NCI-H2107 treated with DMSO at 0.1 percent for 48 hours (cell line): ENCODE measurements around the gene RCSD1.

Source experiments
- DNase-seq: peaks from one replicate; lab custom pipeline; 2025; ENCODE audit not compliant: unreplicated experiment; lab: John Stamatoyannopoulos, UW

Gene RCSD1

DNA sequence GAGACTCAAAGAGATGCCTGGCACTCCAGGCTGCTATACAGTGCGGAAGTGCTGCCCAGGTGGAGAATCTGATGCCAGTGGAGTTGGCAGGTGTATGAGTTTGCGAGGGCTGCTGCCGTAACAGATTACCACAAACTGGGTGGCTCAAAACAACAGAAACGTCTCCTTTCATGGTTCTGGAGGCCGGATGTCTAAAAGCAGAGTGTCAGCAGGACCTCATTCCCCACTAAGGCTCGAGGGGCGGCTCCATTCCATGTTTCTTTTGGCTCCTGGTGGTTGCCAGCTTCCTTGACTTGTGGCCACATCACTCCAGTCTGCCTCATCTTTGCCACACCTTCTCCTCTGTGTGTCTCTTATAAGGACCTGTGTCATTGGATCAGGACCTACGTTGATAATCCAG, 10.0 kb downstream of the RCSD1 start:
- DNase-seq: no peak

- DNase-seq: no peak
These were observed 11.9 kb downstream of the RCSD1 start for GRCh38 chr1:167641786-167642500.

- no peak for DNase-seq
These were observed 12.4 kb downstream of the RCSD1 start for GRCh38 chr1:167642501-167642826.

DNA sequence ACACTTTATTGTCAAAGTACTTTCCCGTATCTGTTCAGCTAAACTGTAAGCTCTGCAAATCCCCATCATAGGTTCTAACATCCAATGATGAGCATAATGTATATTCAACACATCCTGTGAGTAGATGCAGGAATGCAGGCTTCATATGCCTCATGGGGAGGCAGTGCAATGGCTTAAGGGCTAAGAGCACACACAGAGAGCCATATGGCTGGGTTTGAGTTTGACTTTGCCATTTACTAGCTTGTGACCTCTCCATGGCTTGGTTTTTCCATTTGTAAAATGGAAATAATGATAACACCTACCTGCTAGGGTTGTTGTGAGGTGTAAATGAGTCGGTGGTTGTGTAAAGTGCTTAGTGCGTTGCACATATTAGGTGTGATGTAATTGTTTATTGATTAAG, 13.4 kb downstream of the RCSD1 start:
- DNase-seq: no peak

DNA sequence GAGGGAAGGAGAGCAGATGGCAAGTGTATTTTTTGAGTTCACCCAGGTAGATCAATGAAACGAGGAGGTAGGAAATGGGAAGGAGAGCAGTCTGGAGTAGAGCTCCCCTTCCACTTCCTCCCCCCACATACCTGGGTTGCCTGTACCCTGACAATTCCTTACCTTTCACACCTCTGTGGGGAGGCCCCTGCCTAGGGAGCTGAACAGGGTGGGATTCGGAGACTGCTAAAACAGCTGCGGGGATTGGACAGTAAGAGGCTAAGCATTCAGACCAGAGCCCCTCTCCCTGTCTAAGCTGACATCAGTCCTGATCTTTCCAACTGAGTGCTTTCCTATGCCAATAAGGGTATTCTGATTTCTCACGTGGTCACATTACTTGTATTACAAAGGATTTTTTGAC, 14.5 kb downstream of the RCSD1 start:
- DNase-seq: no peak

- no peak for DNase-seq
These were observed 15.1 kb downstream of the RCSD1 start for GRCh38 chr1:167645140-167645541.

DNA sequence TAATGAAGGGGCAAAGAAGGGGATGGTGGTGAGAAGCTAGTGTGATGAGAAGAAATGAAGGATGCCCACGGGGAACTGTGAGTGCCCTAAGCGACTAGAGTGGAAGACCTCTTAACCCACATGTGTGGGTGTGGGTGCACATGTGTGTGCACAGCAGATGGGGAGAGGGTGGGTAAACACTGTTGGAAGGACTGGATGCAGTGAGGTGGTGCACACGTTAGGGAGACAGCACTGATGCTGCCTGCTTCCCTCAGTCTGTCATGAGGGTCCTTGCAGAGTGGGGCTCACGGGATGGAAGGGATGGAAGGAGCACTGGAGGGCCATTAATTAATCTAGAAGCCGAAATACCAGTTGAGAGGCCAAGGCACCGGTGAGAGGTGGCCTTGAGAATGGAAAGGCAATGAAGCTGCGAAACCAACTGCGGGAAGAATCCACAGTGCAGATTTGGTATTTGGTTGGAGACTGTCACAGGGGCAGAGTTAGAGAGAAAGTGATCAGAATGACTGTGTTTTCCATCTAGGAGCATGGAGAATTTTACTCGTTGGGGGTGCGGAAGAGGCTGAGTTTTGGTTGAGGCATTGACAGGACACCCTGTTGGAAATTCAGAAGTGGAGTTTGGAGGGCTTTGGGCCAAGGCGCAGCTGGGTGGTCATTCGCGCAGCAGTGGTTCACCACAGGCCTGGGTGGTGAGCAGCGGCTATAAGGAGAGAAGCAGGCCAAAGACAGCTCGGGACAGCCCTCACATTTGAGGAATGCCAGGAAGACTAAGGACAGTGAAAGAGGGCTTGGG, 15.8 kb downstream of the RCSD1 start:
- no peak for DNase-seq

GRCh38 chr1:167648252-167648849, 18.3 kb downstream of the RCSD1 start:
- DNase-seq: no peak

DNA sequence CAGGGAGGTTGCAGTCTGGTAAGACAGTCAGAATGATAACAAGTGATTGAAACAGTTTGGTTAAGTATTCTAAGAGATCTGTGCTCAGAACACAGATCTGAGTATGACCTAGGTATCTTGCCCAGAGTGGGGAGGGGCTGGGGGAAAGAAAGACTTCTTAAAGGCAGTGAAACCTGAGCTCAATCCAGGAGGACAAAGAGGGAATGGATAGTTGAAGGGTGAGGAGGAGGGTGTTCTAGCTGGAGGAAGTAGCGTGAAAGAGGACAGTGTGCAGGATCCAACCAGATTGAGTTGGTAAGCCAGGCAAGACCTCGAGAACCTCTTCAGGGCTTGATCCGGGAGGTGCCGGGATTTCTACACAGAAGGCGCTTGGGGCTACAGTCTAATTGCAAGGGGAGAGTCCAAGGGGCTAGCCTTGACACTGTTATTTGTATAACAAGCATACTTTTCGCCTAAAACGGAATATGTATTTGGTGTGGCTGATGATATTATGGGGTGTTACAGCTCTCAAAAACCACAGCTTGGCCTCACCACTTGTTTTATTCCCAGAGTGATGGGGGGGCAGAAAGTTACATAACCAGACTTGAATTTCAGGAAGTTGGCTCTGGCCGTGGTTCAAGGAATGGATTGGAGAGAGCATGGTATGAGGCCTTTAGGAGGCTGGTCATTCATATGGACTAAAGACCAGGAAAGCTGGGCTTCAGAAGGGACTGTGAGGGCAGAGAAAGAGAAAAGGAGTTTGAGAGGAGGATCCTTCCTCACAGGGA, 19.1 kb downstream of the RCSD1 start:
- DNase-seq: no peak

GRCh38 chr1:167650269-167651160, 20.5 kb downstream of the RCSD1 start:
- DNase-seq: no peak

- no peak for DNase-seq
These were observed 21.2 kb downstream of the RCSD1 start for GRCh38 chr1:167651161-167651693.

- no peak for DNase-seq
These were observed 25.0 kb downstream of the RCSD1 start for GRCh38 chr1:167654975-167655575.

DNA sequence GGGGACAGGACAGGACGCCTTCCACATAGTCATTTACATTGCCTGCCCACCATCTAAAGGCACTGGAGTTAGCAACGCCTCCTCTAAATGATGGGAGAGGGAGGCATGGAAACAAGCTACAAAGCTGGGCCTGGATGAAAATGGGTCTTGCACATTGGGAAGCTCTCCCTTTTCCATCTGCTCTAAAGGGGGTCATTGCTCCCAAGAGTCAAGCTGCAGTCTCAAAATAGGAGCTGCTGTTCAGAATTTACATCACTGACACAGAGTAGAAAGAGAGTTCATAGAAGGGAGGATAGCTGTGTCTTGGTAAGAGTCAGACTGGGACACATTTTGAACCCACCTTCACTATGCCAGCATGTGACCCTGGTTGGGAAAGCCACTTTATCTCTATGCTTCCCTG, 26.6 kb downstream of the RCSD1 start:
- no peak for DNase-seq

DNA sequence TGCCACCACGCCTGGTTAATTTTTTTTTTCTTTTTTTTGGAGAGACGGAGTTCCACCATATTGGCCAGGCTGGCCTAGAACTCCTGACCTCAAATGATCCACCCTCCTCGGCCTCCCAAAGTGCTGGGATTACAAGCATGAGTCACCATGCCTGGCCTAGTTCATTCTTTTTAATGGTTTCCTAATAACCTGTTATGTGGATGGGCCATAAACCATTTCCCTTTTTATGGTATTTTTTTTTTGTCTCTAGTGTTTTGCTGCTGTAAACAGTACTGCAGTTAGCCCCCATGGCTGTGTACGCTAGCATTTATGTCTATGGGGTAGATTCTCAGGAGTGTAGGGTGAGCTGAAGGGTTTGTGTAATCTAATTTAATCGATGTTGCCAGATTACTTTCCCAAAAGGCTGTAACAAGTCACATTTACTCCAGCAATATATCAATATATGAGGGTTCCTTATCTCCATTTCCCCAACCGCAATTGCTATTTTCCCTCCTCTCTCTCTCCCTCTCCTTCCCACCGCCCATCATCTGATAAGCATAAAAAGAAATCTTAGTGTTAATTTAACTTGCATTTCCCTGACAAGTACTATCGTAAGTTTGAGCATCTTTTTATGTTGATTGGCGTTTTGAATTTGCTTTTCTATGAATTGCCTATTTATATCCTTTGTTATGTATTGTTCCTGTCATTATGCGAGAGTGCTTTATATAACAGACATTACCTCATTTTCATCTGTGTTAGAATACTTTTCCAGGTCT, 28.7 kb downstream of the RCSD1 start:
- DNase-seq: no peak

GRCh38 chr1:167659450-167659849, 29.4 kb downstream of the RCSD1 start:
- no peak for DNase-seq

DNA sequence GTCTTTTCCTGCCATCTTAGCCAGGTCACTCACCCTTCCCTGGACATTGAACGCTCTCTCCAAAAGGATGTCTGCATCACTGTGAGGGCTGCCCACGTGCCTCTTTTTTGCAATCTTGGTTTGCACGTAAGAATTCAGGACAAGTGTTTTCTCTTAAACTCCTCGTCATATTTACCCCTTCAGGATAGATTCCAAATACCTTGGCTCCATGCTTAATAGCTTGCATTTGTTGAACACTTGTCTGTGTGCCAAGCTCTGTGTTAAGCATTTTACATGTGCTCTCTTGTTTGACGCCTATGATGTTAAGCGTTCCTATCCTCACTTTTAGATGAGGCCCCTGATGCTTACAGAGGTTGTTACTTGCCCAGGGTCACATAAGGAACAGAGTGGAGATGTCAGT, 29.8 kb downstream of the RCSD1 start:
- DNase-seq: no peak

DNA sequence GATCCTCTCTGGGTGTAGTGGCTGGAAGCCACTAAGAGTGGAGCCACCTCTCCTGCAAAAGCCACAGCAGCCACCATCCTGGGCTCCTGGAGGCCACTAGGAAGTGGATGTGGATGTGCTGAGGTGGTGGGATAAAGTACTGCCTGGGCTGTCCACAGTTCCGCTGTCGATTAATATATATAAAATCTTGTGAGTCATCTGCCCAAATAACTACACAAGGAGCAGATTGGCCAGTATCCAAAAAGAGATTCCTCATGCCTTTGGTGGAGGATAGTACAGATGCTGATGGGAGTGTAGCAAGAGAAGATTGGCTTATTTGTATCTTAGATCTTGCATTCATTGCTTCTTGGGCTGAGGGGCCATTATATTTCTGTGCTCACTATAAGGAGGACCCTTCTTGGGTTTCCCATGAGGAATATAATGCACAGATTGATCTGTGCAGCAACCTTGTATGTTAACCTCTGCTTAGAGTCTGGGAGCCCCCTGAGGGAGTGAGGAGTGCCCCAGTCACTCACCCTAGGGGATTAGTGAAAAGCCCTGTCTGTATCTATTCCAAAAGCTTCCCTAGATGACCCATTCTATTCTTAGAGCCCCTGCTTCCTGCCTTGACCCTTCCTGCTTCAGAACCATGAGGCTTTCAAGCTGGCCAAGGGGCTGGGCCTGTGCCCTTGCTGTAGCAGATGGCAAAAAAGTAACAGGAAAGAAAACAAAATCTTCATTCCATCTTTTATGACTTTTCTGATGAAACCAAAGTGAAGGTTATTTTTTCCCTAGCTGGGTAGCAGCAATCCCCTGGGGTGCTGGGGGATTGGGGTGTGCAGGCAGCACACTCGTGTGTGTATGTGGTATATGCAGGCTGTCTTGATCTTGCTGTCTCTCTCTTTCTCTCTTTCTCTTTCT, 31.7 kb downstream of the RCSD1 start:
- no peak for DNase-seq
